Activated CD8-positive, alpha-beta memory T cell treated with anti-CD3 and anti-CD28 coated beads, Interleukin-2, amount 50 U/mL, for 24 hours (primary cell): ENCODE measurements around the gene DMRTC2.

Experiments
- DNase-seq: peaks from one replicate; pipeline ENCODE4 v3.0.0-alpha.2; 2020; ENCODE audit errors: extremely low read depth

Gene DMRTC2

DNA sequence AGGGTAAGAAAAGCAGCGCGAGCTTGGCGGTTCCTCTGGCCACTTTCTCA, at the start of gene DMRTC2:
Gene DMRTC2, plus strand, starts transcription at position 42 of the 50 bp plus-strand sequence. CDS start 2,387 bp downstream, outside the sequence.
- DNase-seq, result no peak

DNA sequence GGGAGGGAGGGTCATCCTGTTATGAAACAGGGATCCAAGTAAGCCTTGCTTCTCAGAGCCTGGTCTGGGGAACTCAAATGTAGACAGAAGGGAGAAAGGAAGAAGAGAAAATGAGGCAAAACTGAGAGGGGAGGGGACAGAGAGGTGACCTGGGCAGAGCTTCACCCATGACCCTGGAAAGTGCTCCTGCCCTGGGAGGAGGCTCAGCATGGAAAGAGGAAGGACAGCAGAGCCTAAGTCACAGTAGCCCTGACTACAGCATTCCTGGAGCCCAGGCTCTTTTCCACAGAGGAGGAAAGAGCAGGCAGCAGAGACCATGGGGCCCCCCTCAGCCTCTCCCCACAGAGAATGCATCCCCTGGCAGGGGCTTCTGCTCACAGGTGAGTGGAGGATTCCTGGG, 48.5 kb upstream of the DMRTC2 start, which contains the start of gene CEACAM3:
Gene CEACAM3, plus strand, starts transcription at position 226 of the 400 bp plus-strand sequence. Its CDS starts 91 bp downstream, at position 317.
- no peak for DNase-seq

DNA sequence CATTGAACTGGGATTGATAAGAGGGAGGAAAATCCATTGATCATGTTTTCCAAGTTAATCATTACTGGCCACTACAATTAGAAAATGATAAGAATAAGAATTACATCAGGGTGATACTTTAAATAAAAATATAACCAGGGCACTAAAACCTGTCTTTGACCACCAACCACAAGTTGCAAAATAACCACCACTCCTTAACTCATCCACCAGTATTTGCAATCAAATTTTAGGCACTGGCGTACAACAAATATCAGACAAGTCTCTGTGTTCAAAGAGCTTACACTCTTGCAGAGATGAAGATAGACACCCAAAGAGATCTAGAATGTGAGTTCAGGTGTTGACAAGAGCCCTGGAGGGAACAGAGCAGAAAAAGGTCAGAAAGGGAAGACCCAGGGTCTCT, 47.9 kb upstream of the DMRTC2 start:
- no peak for DNase-seq

GRCh38 chr19:41799444-41800000, 45.3 kb upstream of the DMRTC2 start:
- DNase-seq, result no peak

GRCh38 chr19:41801031-41801430, 43.8 kb upstream of the DMRTC2 start:
- DNase-seq, result no peak

GRCh38 chr19:41801792-41802211, 43.0 kb upstream of the DMRTC2 start:
- DNase-seq, result no peak

DNA sequence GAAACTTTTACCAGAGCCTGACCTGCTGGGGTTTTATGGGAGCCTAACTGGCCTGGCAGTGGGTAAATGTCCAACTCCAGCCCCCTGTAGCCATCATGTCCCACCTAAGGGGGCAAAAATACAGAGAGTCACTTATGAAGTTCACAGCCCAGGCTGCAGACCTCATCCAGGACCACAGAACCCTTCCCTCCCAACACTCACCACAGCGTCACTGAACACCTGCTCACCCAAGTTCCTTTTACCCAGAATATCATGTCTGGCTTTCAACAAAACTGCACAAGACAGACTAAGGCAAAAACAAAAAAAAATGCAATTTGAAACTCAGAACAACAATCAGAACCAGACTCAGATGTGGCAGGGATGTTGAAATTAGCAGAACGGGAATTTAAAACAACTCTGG, 42.1 kb upstream of the DMRTC2 start:
- DNase-seq, result no peak

- DNase-seq, result no peak
Measured at GRCh38 chr19:41804336-41804735, 40.5 kb upstream of the DMRTC2 start.

- no peak for DNase-seq
Measured at GRCh38 chr19:41807176-41807575, 37.7 kb upstream of the DMRTC2 start.

DNA sequence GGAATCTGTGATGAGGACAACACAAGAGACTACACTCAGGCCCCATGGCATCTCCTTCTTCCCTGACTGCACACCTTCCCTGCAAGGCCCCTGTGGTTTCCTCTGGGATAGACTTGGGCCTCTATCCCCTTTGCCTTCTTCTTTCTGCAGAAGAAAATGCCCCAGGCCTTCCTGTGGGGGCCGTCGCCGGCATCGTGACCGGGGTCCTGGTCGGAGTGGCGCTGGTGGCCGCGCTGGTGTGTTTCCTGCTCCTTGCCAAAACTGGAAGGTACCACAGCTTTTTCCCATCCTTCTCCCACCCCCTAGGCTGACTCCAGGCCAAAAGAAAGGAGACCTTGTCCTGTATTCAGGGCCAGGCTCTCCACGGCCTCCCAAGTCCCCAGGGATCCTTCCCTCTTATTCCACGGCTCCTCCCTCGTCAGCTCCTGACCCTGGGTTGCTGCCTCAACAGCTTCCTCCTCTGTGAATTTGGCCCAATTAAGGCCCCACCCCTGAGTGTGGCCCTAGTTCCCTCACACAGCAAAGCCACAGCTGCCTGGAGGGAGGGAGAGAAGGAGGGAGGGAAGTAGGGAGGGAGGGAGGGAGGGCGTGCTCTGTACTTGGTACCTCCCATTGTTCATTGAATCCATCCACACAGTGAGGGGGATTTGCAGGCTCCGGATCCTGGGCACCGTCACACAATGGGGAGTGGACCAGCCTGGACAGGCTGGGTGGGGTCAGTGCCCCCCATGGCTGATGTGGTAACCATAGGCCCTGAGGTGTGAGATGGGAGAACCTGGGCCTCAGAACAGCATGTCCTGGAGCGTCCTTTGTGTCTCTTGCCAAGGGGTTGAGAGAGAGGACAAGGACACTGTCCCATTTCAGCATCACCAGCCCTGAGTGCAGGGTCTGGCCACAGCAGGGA, 35.9 kb upstream of the DMRTC2 start:
- no peak for DNase-seq

DNA sequence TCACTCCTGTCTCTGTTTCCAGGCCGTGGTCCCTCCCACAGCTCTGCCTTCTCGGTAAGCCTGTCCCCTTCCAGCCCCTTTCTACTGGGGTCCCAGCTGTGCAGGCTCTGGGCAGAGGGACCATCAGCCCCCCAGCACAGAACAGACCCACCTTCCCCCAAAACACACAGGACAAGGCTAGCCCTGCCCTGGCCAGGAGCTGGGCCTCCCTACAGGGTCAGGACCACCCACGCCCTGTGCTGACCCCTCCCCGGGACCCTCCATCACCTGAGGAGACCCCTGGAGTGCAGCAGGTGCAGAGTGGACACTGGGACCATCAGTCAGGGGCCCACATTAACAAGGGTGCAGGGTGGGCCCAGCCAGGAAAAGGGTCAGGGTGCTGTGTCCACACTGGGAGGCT, 34.5 kb upstream of the DMRTC2 start:
- DNase-seq, result no peak

- no peak for DNase-seq
Measured at GRCh38 chr19:41811036-41811435, 33.8 kb upstream of the DMRTC2 start.

DNA sequence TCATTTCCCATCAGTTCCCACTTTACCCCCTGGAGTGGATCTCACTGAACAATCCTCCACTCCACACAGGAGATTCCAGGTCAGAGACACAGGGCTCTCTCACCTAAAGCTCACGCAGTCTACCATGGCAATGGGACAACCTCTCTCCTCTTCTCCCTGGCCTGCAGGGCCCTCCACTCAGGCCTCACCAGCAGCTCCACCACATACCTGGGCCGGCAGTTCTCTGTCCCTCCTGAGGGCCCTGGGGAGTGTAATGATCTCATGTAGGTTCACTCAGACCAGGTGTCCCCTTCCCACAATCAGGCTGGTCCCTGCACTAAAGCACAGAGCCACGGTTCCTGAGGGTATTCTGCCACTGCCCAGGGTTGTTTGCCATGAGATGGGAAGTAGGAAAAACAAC, 32.9 kb upstream of the DMRTC2 start:
- DNase-seq, result no peak

- DNase-seq, result no peak
Measured at GRCh38 chr19:41813911-41814310, 30.9 kb upstream of the DMRTC2 start.

DNA sequence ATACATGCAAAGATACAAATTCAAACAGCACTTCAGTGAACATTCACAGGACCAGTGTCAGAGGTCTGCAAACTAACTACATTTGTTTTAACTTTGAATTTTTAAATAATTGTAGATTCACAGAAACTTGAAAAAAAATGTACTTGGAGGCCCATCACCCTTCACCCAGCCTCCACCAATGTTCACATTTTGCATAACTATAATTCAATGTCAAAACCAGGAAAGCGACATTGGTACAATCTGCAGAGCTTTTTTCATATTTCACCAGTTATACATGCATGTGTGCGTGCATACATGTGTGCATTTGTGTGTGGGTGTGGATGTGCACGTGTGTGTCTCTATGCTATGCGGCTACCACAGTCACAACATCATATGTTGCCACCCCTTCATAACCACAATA, 29.5 kb upstream of the DMRTC2 start:
- no peak for DNase-seq

DNA sequence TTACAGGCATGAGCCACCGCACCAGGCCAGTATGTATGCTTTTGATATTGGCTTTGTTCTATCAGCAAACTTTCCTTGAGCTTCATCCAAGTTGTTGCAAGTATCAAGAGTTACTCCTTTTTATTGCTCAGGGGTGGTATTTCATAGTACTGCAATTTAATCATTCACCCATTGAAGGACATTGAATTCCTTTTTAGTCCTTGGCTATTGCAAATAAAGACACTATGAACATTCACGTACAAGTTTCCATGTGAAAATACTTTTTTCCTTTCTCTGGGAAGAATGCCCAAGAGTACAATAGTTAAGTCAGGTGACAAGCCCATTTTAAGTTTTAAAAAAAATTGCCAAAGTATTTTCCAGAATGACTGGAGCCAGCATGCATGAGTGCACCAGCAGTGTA, 28.1 kb upstream of the DMRTC2 start:
- DNase-seq, result no peak

DNA sequence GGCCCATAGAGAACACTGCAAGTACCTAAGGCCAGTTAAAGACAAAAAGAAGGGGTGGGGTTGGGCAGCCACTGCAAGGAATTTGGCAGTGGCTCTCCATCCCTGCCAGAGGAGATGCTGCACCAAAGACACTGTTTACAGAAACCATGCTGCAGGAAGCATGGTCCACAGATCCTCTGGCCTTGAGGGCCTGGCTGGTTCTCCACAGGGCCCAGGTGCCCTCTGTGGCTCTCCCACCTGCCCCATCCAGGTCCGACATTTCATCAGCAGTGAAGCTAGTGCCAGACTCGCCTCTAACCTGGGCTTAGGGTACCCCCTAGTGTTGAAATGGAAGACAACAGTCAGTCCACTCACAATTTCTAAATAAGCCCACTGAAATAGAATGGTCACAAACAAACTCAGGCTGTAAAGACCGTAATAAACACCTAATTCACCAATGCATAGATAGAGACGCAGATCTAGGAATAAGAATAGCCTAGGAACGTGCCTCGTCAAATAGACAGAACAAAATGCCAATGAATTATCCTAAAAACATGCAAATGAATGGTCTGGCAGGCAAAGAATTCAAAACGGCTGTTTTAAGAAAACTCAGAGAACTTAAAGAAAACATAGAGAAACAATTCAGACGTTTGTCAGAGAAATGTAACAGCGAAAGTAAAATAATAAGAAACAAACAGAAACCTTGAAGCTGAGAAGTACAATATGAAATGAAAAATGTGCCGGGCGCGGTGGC, 23.7 kb upstream of the DMRTC2 start:
- DNase-seq, result no peak

DNA sequence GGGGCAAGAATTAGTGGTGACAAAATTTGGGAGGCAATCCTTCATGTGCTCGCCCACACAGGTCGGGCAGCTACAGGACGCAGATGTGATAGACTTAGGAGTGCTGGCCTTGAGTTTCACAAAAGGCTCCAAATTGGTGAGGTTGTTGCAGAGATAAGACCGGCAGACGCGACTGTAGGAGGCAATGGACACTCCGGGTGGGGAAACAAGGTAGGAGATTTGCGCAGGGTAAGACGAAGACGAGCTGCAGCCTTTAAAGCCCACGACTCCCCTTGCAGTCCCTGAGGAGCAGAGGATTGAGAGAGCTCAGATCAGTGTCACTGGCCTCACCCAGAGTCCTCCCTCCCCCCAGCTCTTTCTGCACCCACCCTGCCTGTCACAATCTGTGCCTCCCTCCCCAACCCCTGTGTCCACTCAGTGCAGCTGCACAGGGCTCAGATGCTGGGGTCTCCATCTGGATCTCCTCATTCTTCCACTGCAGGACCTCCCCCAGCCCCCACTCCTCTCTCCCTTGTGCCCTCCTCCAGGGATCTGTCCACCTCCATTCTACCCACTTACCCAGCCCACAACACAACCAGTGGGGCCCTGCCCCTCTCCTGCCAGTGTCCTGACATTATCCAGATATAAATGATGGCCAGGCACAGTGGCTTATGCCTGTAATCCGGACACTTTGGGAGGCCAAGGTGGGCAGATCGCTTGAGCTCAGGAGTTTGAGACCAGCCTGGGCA, 6.7 kb upstream of the DMRTC2 start:
- no peak for DNase-seq

DNA sequence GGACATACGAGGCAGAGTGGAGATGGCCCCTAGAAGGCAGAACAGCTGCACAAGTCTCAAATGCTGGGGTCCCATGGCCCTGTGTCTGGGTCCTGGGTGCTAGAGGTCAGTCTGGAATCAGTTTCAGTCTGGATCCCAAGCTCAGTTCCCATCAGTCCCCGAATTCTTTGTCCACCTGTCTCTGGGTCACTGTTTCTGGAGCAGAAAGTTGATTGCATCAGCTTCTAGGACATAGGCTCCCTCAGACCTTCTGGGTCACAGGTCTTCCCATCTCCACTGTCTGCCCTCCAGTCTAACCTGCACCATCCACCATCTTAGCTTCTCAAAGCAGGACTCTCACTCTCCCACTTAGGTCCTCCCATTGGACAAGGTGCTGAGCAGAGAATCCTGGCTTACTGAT, 5.6 kb upstream of the DMRTC2 start:
- no peak for DNase-seq

DNA sequence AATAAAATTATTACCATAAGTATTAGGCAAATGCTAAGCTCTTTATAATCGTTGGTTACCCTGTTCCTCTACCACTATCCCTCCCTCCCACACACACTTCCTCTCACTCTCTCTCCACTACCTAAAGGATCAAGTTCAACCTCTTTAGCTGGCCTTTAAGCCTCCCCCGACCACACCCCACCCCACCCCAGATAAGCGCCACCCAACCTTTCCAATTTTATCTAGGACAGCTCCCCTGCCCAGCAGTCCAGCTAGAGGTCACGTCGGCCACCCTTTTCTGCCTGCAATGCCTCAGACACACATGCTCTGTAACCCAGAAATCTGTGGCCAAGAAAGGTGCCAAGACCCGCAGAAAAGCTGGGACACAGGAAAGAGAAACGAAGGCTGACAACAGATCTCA, 1.5 kb upstream of the DMRTC2 start:
- no peak for DNase-seq

GRCh38 chr19:41844601-41845000, 241 bp upstream of the DMRTC2 start, which contains the start of gene LYPD4:
TSS of gene LYPD4 (minus strand) at chr19:41844683. CDS start at chr19:41839285, 5,398 bp downstream.
- DNase-seq, result no peak

- no peak for DNase-seq
Measured at GRCh38 chr19:41845051-41845590, 279 bp downstream of the DMRTC2 start.
